ENCODE results near the gene METTL16.

DNA sequence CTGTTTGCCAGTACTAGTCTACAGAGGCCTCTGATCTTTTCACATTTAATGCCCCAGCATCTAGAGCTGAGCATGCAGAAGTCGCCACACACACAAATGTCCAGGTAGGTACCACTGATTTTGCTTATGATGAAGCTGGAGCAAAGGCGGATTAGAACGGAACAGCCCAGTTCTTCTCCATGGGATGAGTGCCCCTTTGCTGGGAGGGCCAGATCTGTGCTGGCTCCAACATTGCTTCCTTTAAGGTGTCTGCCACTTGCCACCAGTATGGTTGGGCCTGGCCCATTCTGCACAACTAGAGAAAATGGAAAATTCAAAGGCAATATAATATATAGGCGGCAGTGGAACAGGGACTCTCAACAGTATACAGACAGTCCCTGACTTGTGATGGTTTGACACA is 108.6 kb downstream of the METTL16 start:
- TF ChIP-seq POLR2A (IDR thresholded peaks at IDR 0.05; ENCODE audit: low read depth, low read length) (no peak), CHD1 (IDR thresholded peaks at IDR 0.05; ENCODE audit: low read depth, low read length) (no peak), MAZ (IDR thresholded peaks at IDR 0.05; ENCODE audit: borderline replicate concordance, low read depth, low read length) (no peak), RAD21 (IDR thresholded peaks at IDR 0.05; ENCODE audit: low read length) (no peak), RFX5 (IDR thresholded peaks at IDR 0.05; ENCODE audit: low read depth, low read length) (no peak)
- TF ChIP-seq, protein P1, sequence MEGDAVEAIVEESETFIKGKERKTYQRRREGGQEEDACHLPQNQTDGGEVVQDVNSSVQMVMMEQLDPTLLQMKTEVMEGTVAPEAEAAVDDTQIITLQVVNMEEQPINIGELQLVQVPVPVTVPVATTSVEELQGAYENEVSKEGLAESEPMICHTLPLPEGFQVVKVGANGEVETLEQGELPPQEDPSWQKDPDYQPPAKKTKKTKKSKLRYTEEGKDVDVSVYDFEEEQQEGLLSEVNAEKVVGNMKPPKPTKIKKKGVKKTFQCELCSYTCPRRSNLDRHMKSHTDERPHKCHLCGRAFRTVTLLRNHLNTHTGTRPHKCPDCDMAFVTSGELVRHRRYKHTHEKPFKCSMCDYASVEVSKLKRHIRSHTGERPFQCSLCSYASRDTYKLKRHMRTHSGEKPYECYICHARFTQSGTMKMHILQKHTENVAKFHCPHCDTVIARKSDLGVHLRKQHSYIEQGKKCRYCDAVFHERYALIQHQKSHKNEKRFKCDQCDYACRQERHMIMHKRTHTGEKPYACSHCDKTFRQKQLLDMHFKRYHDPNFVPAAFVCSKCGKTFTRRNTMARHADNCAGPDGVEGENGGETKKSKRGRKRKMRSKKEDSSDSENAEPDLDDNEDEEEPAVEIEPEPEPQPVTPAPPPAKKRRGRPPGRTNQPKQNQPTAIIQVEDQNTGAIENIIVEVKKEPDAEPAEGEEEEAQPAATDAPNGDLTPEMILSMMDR (conservative IDR thresholded peaks at IDR 0.05; ENCODE audit: low read depth, low read length): no peak
- TF ChIP-seq, protein P2, sequence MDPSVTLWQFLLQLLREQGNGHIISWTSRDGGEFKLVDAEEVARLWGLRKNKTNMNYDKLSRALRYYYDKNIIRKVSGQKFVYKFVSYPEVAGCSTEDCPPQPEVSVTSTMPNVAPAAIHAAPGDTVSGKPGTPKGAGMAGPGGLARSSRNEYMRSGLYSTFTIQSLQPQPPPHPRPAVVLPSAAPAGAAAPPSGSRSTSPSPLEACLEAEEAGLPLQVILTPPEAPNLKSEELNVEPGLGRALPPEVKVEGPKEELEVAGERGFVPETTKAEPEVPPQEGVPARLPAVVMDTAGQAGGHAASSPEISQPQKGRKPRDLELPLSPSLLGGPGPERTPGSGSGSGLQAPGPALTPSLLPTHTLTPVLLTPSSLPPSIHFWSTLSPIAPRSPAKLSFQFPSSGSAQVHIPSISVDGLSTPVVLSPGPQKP (IDR thresholded peaks at IDR 0.05; ENCODE audit: borderline replicate concordance, low read depth, low read length): no peak
- TF ChIP-seq, protein P3, sequence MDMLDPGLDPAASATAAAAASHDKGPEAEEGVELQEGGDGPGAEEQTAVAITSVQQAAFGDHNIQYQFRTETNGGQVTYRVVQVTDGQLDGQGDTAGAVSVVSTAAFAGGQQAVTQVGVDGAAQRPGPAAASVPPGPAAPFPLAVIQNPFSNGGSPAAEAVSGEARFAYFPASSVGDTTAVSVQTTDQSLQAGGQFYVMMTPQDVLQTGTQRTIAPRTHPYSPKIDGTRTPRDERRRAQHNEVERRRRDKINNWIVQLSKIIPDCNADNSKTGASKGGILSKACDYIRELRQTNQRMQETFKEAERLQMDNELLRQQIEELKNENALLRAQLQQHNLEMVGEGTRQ (IDR thresholded peaks at IDR 0.05; ENCODE audit: low read depth, low read length): no peak
